Small intestine (tissue), 7 donors: ENCODE data around the gene IGSF5. TPM values are rescaled to one million over a fixed set of nuclear protein-coding genes. Genes with fewer than 3 reads are reported as not detected.

Experiments
- DNase-seq, 2 donors: peaks; one replicate each; pipeline versions ENCODE4 v3.0.0 to v3.0.0-alpha.2; 2013
- FAIRE-seq: peaks from 2 replicates; lab custom pipeline; 2012; peaks lifted over from hg19 to GRCh38; lab: Jason Lieb, UNC
- H3K27ac ChIP-seq, 3 donors: one replicate each; pipeline ENCODE4 v1.5.1; 2013; ENCODE audit warnings: low read length in 2 of 3, mild to moderate bottlenecking in 2 of 3, control low read depth in 1 of 3, inconsistent platforms in 1 of 3, low read depth in 1 of 3, moderate library complexity in 1 of 3
- H3K27me3 ChIP-seq, 3 donors: one replicate each; pipeline ENCODE4 v1.6.1; 2013; ENCODE audit warnings: low read length in 3 of 3, inconsistent platforms in 1 of 3; ENCODE audit not compliant: control insufficient read depth in 3 of 3, insufficient read depth in 3 of 3
- H3K36me3 ChIP-seq, 3 donors: one replicate each; pipeline ENCODE4 v1.6.1; 2013; ENCODE audit warnings: low read length in 3 of 3, inconsistent platforms in 1 of 3, low read depth in 1 of 3, mild to moderate bottlenecking in 1 of 3, moderate library complexity in 1 of 3; ENCODE audit not compliant: control insufficient read depth in 3 of 3, insufficient read depth in 2 of 3
- H3K4me1 ChIP-seq, 3 donors: one replicate each; pipeline ENCODE4 v1.6.1; 2013; ENCODE audit warnings: low read length in 2 of 3, inconsistent platforms in 1 of 3, low read depth in 1 of 3, mild to moderate bottlenecking in 1 of 3, moderate library complexity in 1 of 3; ENCODE audit not compliant: control insufficient read depth in 3 of 3, insufficient read depth in 2 of 3
- H3K4me3 ChIP-seq, 3 donors: one replicate each; pipeline ENCODE4 v1.5.1; 2013; ENCODE audit warnings: low read length in 3 of 3, control low read depth in 1 of 3, inconsistent platforms in 1 of 3, low read depth in 1 of 3, mild to moderate bottlenecking in 1 of 3, moderate library complexity in 1 of 3
- H3K9me3 ChIP-seq, 2 donors: one replicate each; pipeline ENCODE4 v1.6.1; 2013; ENCODE audit warnings: low read depth in 1 of 2, low read length in 1 of 2; ENCODE audit not compliant: control insufficient read depth in 2 of 2, insufficient read depth in 1 of 2
- WGBS, 3 donors: extraction: QIAGEN DNeasy Blood & Tissue Kit; methylation state at CpG; one replicate each; pipeline ENCODE4 v1.1.7; 2013; 5-methylcytosine and 5-hydroxymethylcytosine counted together
- polyA plus RNA-seq, 4 donors: library from polyadenylated mRNA; stranded (reverse) in 3 of 4; unstranded in 1 of 4; fragments of 200-250 nt in 3 of 4; fragments of 120-200 nt in 1 of 4; gene quantifications; one replicate each; pipeline versions ENCODE4 v1.2.1 to v1.2.3, GENCODE V29; 2013
- donor health status: healthy with polysubstance abuse.
- donor health status: control.
- donor health status: control.
- donor health status: Bipolar disorder and iron deficiency.
- donor health status: healthy.

The IGSF5 gene
- polyA plus RNA-seq, 4 donors, result 0.12 to 0.78 (median 0.45) TPM; not detected in 1

GRCh38 chr21:39712273-39712672 lies 32.7 kb upstream of the IGSF5 start:
- DNase-seq, result no peak
- H3K27ac ChIP-seq, result no peak overlapping the region
- H3K36me3 ChIP-seq, result no peaks in the 10 kb centered on the region
- no peaks in the 10 kb centered on the region for H3K9me3 ChIP-seq
- 80 to 93% (median 81%) methylated on average over 7 of the region's 7 CpGs for WGBS, 3 donors
- H3K27me3 ChIP-seq, result no peaks in the 10 kb centered on the region
- FAIRE-seq, result no peak
- no peaks in the 10 kb centered on the region for H3K4me1 ChIP-seq
- H3K4me3 ChIP-seq, result no peak overlapping the region

GRCh38 chr21:39712976-39713375 lies 32.0 kb upstream of the IGSF5 start:
- Histone ChIP-seq H3K27me3 (no peaks in the 10 kb centered on the region), H3K4me3 (no peak overlapping the region), H3K36me3 (no peaks in the 10 kb centered on the region), H3K4me1 (no peaks in the 10 kb centered on the region), H3K9me3 (no peaks in the 10 kb centered on the region), H3K27ac (no peak overlapping the region)
- FAIRE-seq (no peak), DNase-seq (peak; percentile 51 to 64)
- 38 to 54% (median 39%) methylated on average over 3 of the region's 3 CpGs for WGBS, 3 donors

DNA sequence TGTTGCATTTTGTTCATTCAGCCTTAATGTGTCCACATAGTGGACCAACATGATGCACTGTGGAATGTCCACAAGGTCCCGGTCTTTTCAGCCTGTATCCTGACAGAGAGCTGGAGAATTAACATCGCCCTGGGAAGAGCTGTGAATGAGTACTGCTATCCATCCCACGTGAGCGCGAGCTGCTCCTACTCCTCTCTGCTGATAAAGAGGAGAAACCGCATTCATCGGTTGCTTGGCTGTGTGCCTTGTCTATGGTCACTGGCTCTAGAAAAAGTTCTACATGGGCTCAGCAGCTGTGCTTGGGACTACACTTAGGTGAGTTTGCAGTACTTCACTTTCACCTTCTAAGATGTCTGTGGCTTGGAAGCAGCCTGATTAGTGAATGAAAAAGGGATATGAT lies 31.1 kb upstream of the IGSF5 start:
- no peaks in the 10 kb centered on the region for H3K36me3 ChIP-seq
- 81 to 90% (median 88%) methylated on average over 7 of the region's 7 CpGs for WGBS, 3 donors
- H3K27me3 ChIP-seq, result no peaks in the 10 kb centered on the region
- H3K9me3 ChIP-seq, result no peaks in the 10 kb centered on the region
- H3K27ac ChIP-seq, result no peak overlapping the region
- DNase-seq (no peak), FAIRE-seq (no peak)
- no peak overlapping the region for H3K4me3 ChIP-seq
- H3K4me1 ChIP-seq, result no peaks in the 10 kb centered on the region

DNA sequence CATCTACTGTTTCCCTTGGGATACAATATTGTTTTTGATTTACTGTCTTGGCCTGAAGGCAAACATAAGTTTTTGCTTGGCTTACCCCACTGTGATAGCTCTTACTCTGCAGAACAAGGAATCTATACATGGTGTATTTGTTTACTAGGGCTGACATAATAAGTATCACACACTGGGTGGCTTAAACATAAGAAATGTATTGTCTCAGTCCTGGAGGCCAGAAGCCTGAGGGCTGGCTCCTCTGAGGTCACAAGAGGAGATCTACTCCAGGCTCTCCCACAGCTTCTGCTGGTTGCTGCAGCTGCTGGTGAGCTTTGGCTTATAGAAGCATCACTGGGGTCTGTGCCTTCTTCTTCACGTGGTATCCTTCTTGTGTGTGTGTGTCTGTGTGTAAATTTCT lies 30.7 kb upstream of the IGSF5 start:
- no peaks in the 10 kb centered on the region for H3K36me3 ChIP-seq
- H3K27ac ChIP-seq, result no peak overlapping the region
- H3K4me3 ChIP-seq, result no peak overlapping the region
- no peaks in the 10 kb centered on the region for H3K27me3 ChIP-seq
- WGBS, 3 donors, result 55 to 100% (median 62%) methylated on average over 1 of the region's 1 CpG
- no peaks in the 10 kb centered on the region for H3K9me3 ChIP-seq
- no peaks in the 10 kb centered on the region for H3K4me1 ChIP-seq
- DNase-seq (no peak), FAIRE-seq (no peak)

DNA sequence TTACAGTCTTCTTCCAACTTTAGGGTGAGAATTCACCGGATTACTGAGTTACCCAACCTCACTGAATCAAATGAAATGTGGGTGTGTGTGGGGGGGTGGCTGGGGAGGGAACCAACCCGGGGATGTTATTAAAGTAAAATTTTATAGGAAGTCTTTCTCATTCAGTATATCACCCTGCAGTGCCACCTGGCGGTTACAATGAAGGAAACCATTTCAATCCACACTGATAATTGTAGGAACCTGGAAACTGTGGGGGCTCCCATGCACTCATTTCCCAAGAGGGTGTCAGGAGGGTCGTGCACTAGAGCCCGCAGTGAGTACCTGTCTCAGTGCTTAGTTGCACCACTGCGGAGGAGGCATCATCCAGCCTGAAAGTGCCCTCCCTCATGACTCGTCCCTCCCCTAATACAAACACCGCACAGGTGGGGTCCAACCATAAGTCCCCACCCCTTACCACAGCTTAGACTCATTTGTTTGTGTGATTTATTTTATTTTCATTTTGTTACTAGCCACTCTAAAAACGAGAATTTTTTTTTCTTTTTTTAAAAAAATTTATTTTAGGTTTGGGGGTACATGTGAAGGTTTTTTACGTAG lies 29.1 kb upstream of the IGSF5 start:
- WGBS, 3 donors, result 32 to 34% (median 33%) methylated on average over 10 of the region's 10 CpGs
- Histone ChIP-seq H3K4me1 (no peaks in the 10 kb centered on the region), H3K9me3 (no peaks in the 10 kb centered on the region), H3K27ac (no peak overlapping the region), H3K27me3 (no peaks in the 10 kb centered on the region), H3K36me3 (no peaks in the 10 kb centered on the region), H3K4me3 (no peak overlapping the region)
- no peak for FAIRE-seq
- peak; percentile 58 to 73 for DNase-seq

DNA sequence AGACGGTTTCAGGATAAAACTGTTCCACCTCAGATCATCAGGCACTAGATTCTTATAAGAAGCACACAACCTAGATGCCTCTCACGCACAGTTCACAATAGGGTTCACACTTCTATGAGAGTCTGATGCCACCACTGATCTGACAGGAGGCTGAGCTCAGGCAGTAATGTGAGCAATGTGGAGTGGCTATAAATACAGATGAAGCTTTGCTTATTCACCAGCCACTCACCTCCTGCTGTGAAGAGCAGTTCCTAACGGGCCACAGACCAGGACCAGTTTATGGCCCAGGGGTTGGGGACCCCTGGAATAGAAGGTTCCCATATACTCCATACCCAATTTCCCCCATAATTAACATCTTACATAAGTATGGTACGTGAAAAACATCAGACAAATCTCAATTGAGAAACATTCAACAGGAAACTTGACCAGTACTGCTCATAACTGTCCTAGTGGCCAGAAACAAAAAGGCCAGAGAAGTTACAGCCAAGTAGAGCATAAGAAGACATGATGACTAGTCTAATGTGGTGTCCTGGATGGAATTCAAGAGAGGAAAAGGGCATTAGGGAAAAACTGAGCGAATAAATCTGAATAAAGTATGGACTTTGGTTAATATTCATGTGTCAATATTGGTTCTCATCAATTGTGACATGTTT lies 24.7 kb upstream of the IGSF5 start:
- 79 to 94% (median 84%) methylated on average over 5 of the region's 5 CpGs for WGBS, 3 donors

GRCh38 chr21:39721885-39722284 lies 23.1 kb upstream of the IGSF5 start:
- no peak for FAIRE-seq
- DNase-seq, result peak; percentile 63 to 84
- Histone ChIP-seq H3K4me3 (no peak overlapping the region), H3K27me3 (no peaks in the 10 kb centered on the region), H3K4me1 (no peaks in the 10 kb centered on the region), H3K27ac (no peak overlapping the region), H3K9me3 (peaks cover 0 to 7% of the 10 kb centered on the region in 2 donors), H3K36me3 (no peaks in the 10 kb centered on the region)
- WGBS, 3 donors, result 23 to 81% (median 42%) methylated on average over 1 of the region's 1 CpG

More for the DNA sequence above, 24.7 kb upstream of the IGSF5 start:
- no peaks in the 10 kb centered on the region for H3K4me1 ChIP-seq
- FAIRE-seq (no peak), DNase-seq (no peak)
- H3K36me3 ChIP-seq, result no peaks in the 10 kb centered on the region
- H3K27ac ChIP-seq, result no peak overlapping the region
- H3K27me3 ChIP-seq, result no peaks in the 10 kb centered on the region
- H3K4me3 ChIP-seq, result no peak overlapping the region
- peaks cover 0 to 7% of the 10 kb centered on the region in 2 donors for H3K9me3 ChIP-seq

DNA sequence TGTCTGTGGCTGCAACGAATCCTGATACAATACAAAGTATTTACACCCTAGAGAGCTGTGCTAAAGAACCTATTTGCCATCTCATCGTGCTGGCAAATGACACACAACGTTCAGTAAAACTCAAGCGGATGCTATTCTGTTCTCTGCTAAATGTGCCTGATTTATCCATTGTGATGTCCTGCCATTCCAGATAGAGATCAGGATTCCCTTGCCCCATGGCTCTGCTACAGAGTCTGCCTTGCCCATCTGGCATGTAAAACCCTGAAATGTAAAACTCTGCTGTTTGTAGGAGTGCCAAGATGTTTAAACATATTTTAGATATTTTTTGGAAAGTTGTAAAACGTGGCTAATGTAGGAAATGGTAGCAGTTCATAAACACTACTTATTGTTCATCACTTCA lies 20.0 kb upstream of the IGSF5 start:
- DNase-seq, result no peak
- no peak for FAIRE-seq
- no peak overlapping the region for H3K4me3 ChIP-seq
- no peaks in the 10 kb centered on the region for H3K36me3 ChIP-seq
- no peaks in the 10 kb centered on the region for H3K4me1 ChIP-seq
- no peaks in the 10 kb centered on the region for H3K27me3 ChIP-seq
- WGBS, 3 donors, result 77 to 85% (median 78%) methylated on average over 5 of the region's 5 CpGs
- H3K27ac ChIP-seq, result no peak overlapping the region
- peaks cover 0 to 7% of the 10 kb centered on the region in 2 donors for H3K9me3 ChIP-seq
